Fibroblast of skin of left biceps (primary cell): ENCODE measurements around the gene DGKB.

Experiments
- DNase-seq, 2 experiments: peaks; one replicate each; pipeline ENCODE4 v3.0.0-alpha.2; 2013; ENCODE audit warnings: low read depth in 2 of 2

DGKB gene

DNA sequence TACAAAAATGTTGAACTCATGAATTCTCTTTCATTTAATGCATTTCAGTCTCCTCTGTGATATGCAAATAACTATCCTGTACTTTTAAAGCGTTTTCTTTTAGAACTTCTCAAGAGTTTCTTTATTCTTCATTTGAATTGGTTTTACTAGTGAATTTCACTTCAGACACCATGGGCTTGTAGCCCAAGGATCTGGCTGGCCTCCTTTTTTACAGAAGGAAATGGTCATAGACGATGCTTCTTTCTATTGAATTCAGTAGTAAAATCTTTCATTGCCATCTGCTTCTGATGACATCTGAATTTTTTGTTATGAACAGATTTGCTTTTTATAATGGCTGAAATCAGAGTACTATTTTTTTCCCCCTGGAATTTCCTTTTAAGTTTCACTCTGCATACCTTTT is 777.8 kb downstream of the DGKB start:
- DNase-seq, result no peak

DNA sequence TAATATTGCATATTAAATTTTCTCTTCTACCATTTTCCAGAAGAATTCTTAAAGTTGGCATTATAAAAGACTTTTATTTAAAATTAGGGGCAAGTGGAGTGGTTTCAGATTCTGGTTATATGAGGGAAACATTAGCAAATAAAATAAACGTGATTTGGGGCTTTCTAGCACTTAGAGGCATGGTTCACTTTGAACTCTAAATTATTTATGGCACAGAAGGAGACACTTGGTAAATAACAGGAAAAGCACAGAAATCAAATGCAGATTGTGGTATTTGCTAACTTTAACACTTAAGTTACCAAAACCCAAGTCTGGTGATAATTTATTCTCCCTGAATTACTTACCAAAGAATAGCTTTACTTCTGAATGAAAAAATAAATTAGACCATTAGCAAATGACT is 778.6 kb downstream of the DGKB start:
- no peak for DNase-seq

GRCh38 chr7:14115701-14116100 is 786.9 kb downstream of the DGKB start:
- DNase-seq, result no peak

DNA sequence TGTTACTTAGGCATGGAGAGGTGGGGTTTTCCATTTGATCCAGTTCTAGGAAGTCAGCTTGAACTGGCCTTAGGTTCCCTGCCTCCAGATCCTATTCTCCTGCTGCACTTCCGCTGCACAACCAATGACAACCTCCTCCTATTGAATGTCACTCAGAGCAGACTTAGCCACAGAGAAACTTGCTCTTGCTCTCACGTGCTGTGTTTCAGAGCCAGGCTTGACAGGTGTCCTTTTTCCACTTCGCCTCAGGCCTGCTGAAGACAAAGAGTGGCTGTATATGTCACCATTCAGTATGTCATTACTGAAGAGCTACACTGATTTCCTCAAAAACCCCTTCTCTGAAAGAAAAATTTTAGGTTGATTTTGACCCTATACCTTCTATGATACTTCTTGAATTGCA is 797.7 kb downstream of the DGKB start:
- no peak for DNase-seq

DNA sequence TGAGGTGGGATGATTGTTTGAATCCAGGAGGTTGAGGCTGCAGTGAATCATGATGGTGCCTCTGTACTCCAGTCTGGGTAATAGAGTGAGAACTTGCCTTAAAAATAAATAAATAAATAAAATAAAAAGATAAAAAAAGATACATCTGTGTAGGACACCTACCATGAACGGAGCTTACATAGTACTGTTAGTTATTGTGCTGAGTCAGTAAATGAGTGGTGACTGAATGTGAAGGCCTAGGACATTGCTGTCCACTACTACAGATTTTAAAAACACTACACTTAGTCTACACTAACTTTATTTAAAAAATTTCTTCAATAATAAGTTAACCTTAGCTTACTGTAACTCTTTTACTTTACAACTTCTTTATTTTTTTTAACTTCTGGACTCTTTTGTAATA is 806.4 kb downstream of the DGKB start:
- DNase-seq, result no peak

DNA sequence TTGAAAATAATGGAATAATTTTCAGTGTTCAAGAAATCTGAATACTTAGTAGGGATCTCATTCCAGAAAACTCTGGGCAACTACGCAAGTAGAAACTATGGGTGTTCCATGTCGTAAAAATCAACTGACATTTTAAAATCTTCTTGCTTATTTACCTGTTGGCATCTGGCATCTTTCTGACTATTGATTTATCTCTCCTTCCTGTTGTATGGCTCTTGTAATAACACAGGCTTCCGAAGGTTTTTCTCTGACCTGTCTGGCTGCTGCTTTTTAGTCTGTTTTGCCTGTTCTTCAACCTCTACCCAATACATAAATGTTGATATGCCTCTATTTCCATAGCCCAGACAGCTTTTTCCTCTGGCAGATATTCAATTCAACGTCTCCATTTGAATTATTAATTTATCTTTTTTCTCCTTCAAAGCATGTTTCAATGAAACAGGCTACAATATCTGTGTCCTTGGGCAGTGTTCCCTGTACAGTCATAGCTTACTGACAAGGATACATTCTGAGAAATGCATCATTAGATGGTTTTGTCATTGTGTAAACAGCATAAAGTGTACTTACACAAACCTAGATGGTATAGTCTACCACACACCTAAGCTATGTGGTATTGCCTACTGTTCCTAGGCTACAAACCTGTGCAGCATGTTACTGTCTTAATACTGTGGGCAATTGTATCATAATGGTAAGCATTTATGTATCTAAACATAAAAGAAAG is 807.2 kb downstream of the DGKB start:
- no peak for DNase-seq
